Tibial nerve (tissue), 4 donors: ENCODE results near the gene CDH13.

Experiments used
- EP300 ChIP-seq, 2 donors: sonication (generic); formaldehyde crosslinking; IDR thresholded peaks; one replicate each; pipeline ENCODE4 v1.6.1; 2017; ENCODE audit warnings: antibody characterized with exemption in 2 of 2, mild to moderate bottlenecking in 1 of 2
- POLR2A ChIP-seq, 2 donors: fragments of 450-650 bp; IDR thresholded peaks; one replicate each; pipeline ENCODE4 v1.6.1; 2017; ENCODE audit warnings: antibody characterized with exemption in 2 of 2, mild to moderate bottlenecking in 2 of 2, moderate library complexity in 2 of 2
- TF ChIP-seq, protein P1 (sequence below), 5 experiments: fragments of 200-600 bp in 3 of 5; fragments of 450-650 bp in 2 of 5; sonication (generic) in 3 of 5; IDR thresholded peaks; one replicate each; pipeline ENCODE4 v1.5.1; 2016 to 2019; ENCODE audit warnings: antibody characterized with exemption in 5 of 5, mild to moderate bottlenecking in 3 of 5, moderate library complexity in 2 of 5

DNA sequence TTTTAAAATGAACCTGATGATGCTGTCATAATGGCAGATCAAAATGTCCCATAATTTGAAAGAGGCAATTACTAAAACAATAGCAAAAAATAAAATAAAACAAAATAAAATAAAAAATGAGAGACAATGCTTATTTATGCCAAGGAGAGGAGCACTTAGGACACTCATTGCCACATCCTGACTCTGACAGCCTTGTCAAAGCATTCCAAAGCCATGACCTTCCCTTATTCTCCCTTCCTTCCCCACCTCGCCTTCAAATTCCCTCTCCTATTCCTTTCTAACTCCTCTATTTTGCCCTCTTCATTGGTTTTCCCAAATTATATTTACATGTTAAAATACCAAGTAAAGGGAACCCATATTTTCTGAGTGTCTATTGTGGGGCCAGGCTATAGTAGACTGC lies 220.0 kb downstream of the CDH13 start:
- TF ChIP-seq, protein P1, sequence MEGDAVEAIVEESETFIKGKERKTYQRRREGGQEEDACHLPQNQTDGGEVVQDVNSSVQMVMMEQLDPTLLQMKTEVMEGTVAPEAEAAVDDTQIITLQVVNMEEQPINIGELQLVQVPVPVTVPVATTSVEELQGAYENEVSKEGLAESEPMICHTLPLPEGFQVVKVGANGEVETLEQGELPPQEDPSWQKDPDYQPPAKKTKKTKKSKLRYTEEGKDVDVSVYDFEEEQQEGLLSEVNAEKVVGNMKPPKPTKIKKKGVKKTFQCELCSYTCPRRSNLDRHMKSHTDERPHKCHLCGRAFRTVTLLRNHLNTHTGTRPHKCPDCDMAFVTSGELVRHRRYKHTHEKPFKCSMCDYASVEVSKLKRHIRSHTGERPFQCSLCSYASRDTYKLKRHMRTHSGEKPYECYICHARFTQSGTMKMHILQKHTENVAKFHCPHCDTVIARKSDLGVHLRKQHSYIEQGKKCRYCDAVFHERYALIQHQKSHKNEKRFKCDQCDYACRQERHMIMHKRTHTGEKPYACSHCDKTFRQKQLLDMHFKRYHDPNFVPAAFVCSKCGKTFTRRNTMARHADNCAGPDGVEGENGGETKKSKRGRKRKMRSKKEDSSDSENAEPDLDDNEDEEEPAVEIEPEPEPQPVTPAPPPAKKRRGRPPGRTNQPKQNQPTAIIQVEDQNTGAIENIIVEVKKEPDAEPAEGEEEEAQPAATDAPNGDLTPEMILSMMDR (IDR thresholded peaks at IDR 0.05): no peak
- TF ChIP-seq POLR2A (IDR thresholded peaks at IDR 0.05) (no peak), EP300 (IDR thresholded peaks at IDR 0.05) (no peak)
